ENCODE results near the gene CFI. TPM values are rescaled to one million over a fixed set of nuclear protein-coding genes. Genes with fewer than 3 reads are reported as not detected.

The CFI gene
- total and polyA plus RNA-seq, 2 of the 4 experiments (the other 2 are of a cell fraction), result 0.12 to 0.18 TPM

DNA sequence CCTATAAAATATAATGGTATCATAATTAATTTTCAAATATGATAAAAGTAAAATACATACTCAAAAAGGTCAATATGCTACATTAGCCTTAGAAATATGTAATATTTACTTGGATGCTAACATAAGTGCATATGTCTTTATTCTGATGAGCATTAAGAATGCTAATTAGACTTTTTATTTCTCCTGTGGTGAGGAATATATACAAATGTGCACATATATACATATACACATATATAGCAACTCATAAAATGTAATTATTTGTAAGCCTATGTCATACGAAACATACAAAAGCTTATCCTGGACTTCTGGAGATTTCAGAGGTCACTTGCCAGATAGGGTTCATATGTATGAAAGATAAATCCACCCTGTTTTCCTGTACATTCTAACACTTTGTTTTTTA lies 83.0 kb downstream of the CFI start:
- Histone ChIP-seq H2BK5ac (ENCODE audit: low read depth, low read length, poor library complexity, severe bottlenecking) (no peak overlapping the region), H3K4me2 (ENCODE audit: low read depth, low read length) (no peak overlapping the region), H3K36me3 (ENCODE audit: control insufficient read depth, insufficient read depth, low read length) (no peaks in the 10 kb centered on the region), H2BK15ac (ENCODE audit: low read depth, low read length) (no peak overlapping the region), H4K20me1 (ENCODE audit: insufficient read depth, low read length) (no peaks in the 10 kb centered on the region), H3K56ac (ENCODE audit: extremely low read depth, insufficient read depth, low read length) (no peak overlapping the region), H3K23ac (ENCODE audit: low read depth, low read length) (no peak overlapping the region), H3K18ac (ENCODE audit: low read depth, low read length) (no peak overlapping the region), H3K4me3 (ENCODE audit: insufficient read depth, low read depth, low read length) (no peak overlapping the region), H2BK120ac (ENCODE audit: low read depth, low read length) (no peak overlapping the region), H3K9me3 (ENCODE audit: control insufficient read depth, insufficient read depth, low read length) (peaks cover 2% of the 10 kb centered on the region; the same call in 1 of the 2 replicates), H2BK20ac (ENCODE audit: low read depth, low read length) (no peak overlapping the region), H3K9me1 (ENCODE audit: insufficient read depth, low read length) (no peaks in the 10 kb centered on the region), H3K4me1 (ENCODE audit: control insufficient read depth, insufficient read depth, low read length) (0 out of 2 replicates have a peak, but pooled peaks cover 3% of the 10 kb centered on the region), H2AFZ (replicated peaks; ENCODE audit: low read length, poor library complexity) (no peak overlapping the region), H2AK9ac (replicated peaks; ENCODE audit: low read depth, low read length, poor library complexity) (no peak overlapping the region), H3K14ac (replicated peaks; ENCODE audit: low read depth, low read length) (no peak overlapping the region), H3K79me1 (ENCODE audit: low read depth in 1 of 2, low read length in 2 of 2) (peaks cover 14 to 16% of the 10 kb centered on the region in 2 experiments), H3K27ac (ENCODE audit: insufficient read depth, low read length) (no peak overlapping the region), H4K8ac (ENCODE audit: low read depth in 2 of 2, low read length in 2 of 2) (no peak overlapping the region), H3K4ac (ENCODE audit: low read depth, low read length) (no peak overlapping the region), H2AK5ac (ENCODE audit: low read depth, low read length) (no peak overlapping the region), H4K91ac (ENCODE audit: insufficient read depth, low read depth, low read length) (no peak overlapping the region), H4K5ac (ENCODE audit: low read depth, low read length) (no peak overlapping the region), H3K27me3 (ENCODE audit: control insufficient read depth, insufficient read depth, low read length) (no peaks in the 10 kb centered on the region), H3K9ac (ENCODE audit: low read depth, low read length) (no peak overlapping the region)
- intact Hi-C loops (cut with micrococcal nuclease), result no loop called here
- ATAC-seq (ENCODE audit: low read depth), result no peak
- TF ChIP-seq POLR2A (IDR thresholded peaks at IDR 0.05; ENCODE audit: low read depth, low read length), result no peak
- no peak for TF ChIP-seq RFX5 (IDR thresholded peaks at IDR 0.05; ENCODE audit: low read depth, low read length)
- TF ChIP-seq CHD1 (IDR thresholded peaks at IDR 0.05; ENCODE audit: low read depth, low read length), result no peak
- no peak for TF ChIP-seq RCOR1 (IDR thresholded peaks at IDR 0.05; ENCODE audit: insufficient replicate concordance, low read length)
- TF ChIP-seq SMC3 (IDR thresholded peaks at IDR 0.05; ENCODE audit: low read depth, low read length), result no peak
- no peak for TF ChIP-seq ELK1 (IDR thresholded peaks at IDR 0.05; ENCODE audit: borderline replicate concordance, low read depth, low read length)
- TF ChIP-seq MAFK (IDR thresholded peaks at IDR 0.05; ENCODE audit: low read depth, low read length), result no peak
- no peak for TF ChIP-seq CEBPB (IDR thresholded peaks at IDR 0.05; ENCODE audit: low read depth, low read length)
- TF ChIP-seq MAZ (IDR thresholded peaks at IDR 0.05; ENCODE audit: borderline replicate concordance, low read depth, low read length), result no peak
- TF ChIP-seq, protein P1, sequence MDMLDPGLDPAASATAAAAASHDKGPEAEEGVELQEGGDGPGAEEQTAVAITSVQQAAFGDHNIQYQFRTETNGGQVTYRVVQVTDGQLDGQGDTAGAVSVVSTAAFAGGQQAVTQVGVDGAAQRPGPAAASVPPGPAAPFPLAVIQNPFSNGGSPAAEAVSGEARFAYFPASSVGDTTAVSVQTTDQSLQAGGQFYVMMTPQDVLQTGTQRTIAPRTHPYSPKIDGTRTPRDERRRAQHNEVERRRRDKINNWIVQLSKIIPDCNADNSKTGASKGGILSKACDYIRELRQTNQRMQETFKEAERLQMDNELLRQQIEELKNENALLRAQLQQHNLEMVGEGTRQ (IDR thresholded peaks at IDR 0.05; ENCODE audit: low read depth, low read length), result no peak
- dilution Hi-C loops (cut with HindIII; ENCODE audit: low sequenced_read_pairs, unreplicated experiment), result no loop called here
- WGBS, 2 experiments (ENCODE audit: extremely low coverage in 2 of 2, insufficient read length in 1 of 2), result no CpG with 5 or more reads among the region's 1 CpG
- CTCF ChIA-PET, result no interaction called here
- no TSS peak for BruUV-seq (replicated peaks)
- POLR2A ChIA-PET (ENCODE audit: unreplicated experiment), result no interaction called here
- DNase-seq, result no peak
- in situ Hi-C loops (cut with MboI; ENCODE audit: low sequenced_read_pairs), result no loop called here
